ENCODE measurements around the gene GPR157. TPM values are rescaled to one million over a fixed set of nuclear protein-coding genes. Genes with fewer than 3 reads are reported as not detected.

GPR157 gene
- total and polyA plus RNA-seq, 2 donors (not counting 1 experiment from before 2014, with no cell fraction given), result 2.0 to 21.2 TPM

GRCh38 chr1:9165396-9165795, 36.5 kb upstream of the GPR157 start:
- no peak for DNase-seq
- Histone ChIP-seq H3K4me1 (ENCODE audit: control insufficient read depth in 2 of 2, insufficient read depth in 2 of 2, low read length in 2 of 2) (peaks cover 0 to 20% of the 10 kb centered on the region in 2 donors), H3K9me3 (ENCODE audit: control extremely low read depth in 1 of 3, control insufficient read depth in 2 of 3, insufficient read depth in 1 of 3, low read length in 2 of 3) (peaks cover 0 to 3% (median 0%) of the 10 kb centered on the region in 3 donors), H4K20me1 (ENCODE audit: control insufficient read depth, insufficient read depth, low read length, poor library complexity, severe bottlenecking) (no peaks in the 10 kb centered on the region), H3K4me3 (ENCODE audit: control extremely low read depth in 1 of 5, extremely low read depth in 1 of 5, insufficient read depth in 1 of 5, low read depth in 2 of 5, low read length in 4 of 5) (no peak overlapping the region), H3K27ac (ENCODE audit: low read length in 2 of 2) (no peak overlapping the region), H3K4me2 (replicated peaks; ENCODE audit: low read depth, low read length, poor library complexity, severe bottlenecking) (no peak overlapping the region), H2AFZ (ENCODE audit: insufficient read depth, low read depth, low read length, poor library complexity, severe bottlenecking) (no peak overlapping the region), H3K79me2 (ENCODE audit: control insufficient read depth, insufficient read depth, low read length) (no peaks in the 10 kb centered on the region), H3K27me3 (replicated peaks in 1 of 4; ENCODE audit: control extremely low read depth in 1 of 4, control insufficient read depth in 3 of 4, insufficient read depth in 4 of 4, low read length in 3 of 4) (no peaks in the 10 kb centered on the region), H3K36me3 (replicated peaks in 1 of 2; ENCODE audit: control extremely low read depth in 1 of 2, control insufficient read depth in 1 of 2, extremely low read depth in 1 of 2, insufficient read depth in 2 of 2, low read length in 1 of 2) (no peaks in the 10 kb centered on the region), H3K9ac (ENCODE audit: low read length) (no peak overlapping the region)
- Mint-ChIP-seq H3K4me3 (no peak overlapping the region), H3K4me1 (peaks cover 22% of the 10 kb centered on the region), H3K27ac (no peak overlapping the region), H3K9me3 (ENCODE audit: insufficient read depth) (no peaks in the 10 kb centered on the region), H3K27me3 (no peaks in the 10 kb centered on the region)
- WGBS (ENCODE audit: insufficient coverage), result 90% methylated on average over 6 of the region's 7 CpGs
- POLR2A ChIA-PET, result no interaction called here
- ATAC-seq (ENCODE audit: low read depth), result no peak
- CTCF ChIA-PET, result interaction anchor here (0.5 to 1.6 kb wide), 6 partner anchors 9 to 339 kb away, joined by 3 to 10 read pairs (median 4); no protein-coding TSS in a partner anchor
- no peak for TF ChIP-seq EZH2 (IDR thresholded peaks at IDR 0.05; ENCODE audit: borderline replicate concordance, insufficient read depth, low read depth, low read length, poor library complexity, severe bottlenecking)
- no peak for TF ChIP-seq CTCF (IDR thresholded peaks at IDR 0.05)
- intact Hi-C loops (cut with micrococcal nuclease), result no loop called here

GRCh38 chr1:9164919-9165318, 36.0 kb upstream of the GPR157 start:
- Mint-ChIP-seq H3K27ac (no peak overlapping the region), H3K4me3 (peak overlapping the region; percentile 56), H3K9me3 (ENCODE audit: insufficient read depth) (no peaks in the 10 kb centered on the region), H3K27me3 (peaks cover 2% of the 10 kb centered on the region), H3K4me1 (peaks cover 22% of the 10 kb centered on the region)
- Histone ChIP-seq H3K27me3 (replicated peaks in 1 of 4; ENCODE audit: control extremely low read depth in 1 of 4, control insufficient read depth in 3 of 4, insufficient read depth in 4 of 4, low read length in 3 of 4) (no peaks in the 10 kb centered on the region), H3K4me3 (ENCODE audit: control extremely low read depth in 1 of 5, extremely low read depth in 1 of 5, insufficient read depth in 1 of 5, low read depth in 2 of 5, low read length in 4 of 5) (no peak overlapping the region), H3K9me3 (ENCODE audit: control extremely low read depth in 1 of 3, control insufficient read depth in 2 of 3, insufficient read depth in 1 of 3, low read length in 2 of 3) (peaks cover 0 to 3% (median 0%) of the 10 kb centered on the region in 3 donors), H2AFZ (ENCODE audit: insufficient read depth, low read depth, low read length, poor library complexity, severe bottlenecking) (no peak overlapping the region), H3K27ac (ENCODE audit: low read length in 2 of 2) (no peak overlapping the region), H3K4me2 (replicated peaks; ENCODE audit: low read depth, low read length, poor library complexity, severe bottlenecking) (no peak overlapping the region), H4K20me1 (ENCODE audit: control insufficient read depth, insufficient read depth, low read length, poor library complexity, severe bottlenecking) (no peaks in the 10 kb centered on the region), H3K79me2 (ENCODE audit: control insufficient read depth, insufficient read depth, low read length) (no peaks in the 10 kb centered on the region), H3K36me3 (replicated peaks in 1 of 2; ENCODE audit: control extremely low read depth in 1 of 2, control insufficient read depth in 1 of 2, extremely low read depth in 1 of 2, insufficient read depth in 2 of 2, low read length in 1 of 2) (no peaks in the 10 kb centered on the region), H3K4me1 (ENCODE audit: control insufficient read depth in 2 of 2, insufficient read depth in 2 of 2, low read length in 2 of 2) (peaks cover 0 to 20% of the 10 kb centered on the region in 2 donors), H3K9ac (ENCODE audit: low read length) (no peak overlapping the region)
- intact Hi-C loops (cut with micrococcal nuclease), result loop anchor here (1.0 kb wide), 1 partner anchor 31 kb away; no protein-coding TSS in a partner anchor
- whole genome bisulfite sequencing (ENCODE audit: insufficient coverage), result 77% methylated on average over 6 of the region's 7 CpGs
- DNase-seq (no peak), ATAC-seq (ENCODE audit: low read depth) (no peak)
- ChIA-PET CTCF (interaction anchor here (0.5 to 1.6 kb wide), 5 partner anchors 14 to 340 kb away, joined by 3 to 10 read pairs (median 5); no protein-coding TSS in a partner anchor), POLR2A (no interaction called here)
- TF ChIP-seq EZH2 (IDR thresholded peaks at IDR 0.05; ENCODE audit: borderline replicate concordance, insufficient read depth, low read depth, low read length, poor library complexity, severe bottlenecking) (no peak), CTCF (IDR thresholded peaks at IDR 0.05) (no peak)

All from B cell (primary cell).